SH-SY5Y (cell line): Measurements from ENCODE around the gene POC1B.

ENCODE experiments used
- GATA2 ChIP-seq: IDR thresholded peaks from 2 replicates; pipeline ENCODE4 v1.6.1; 2011; ENCODE audit warnings: mild to moderate bottlenecking, low read depth, low read length
- GATA3 ChIP-seq: IDR thresholded peaks from 2 replicates; pipeline ENCODE4 v1.6.1; 2011; ENCODE audit warnings: low read depth, mild to moderate bottlenecking, low read length, moderate library complexity

- no peak for TF ChIP-seq GATA2
- TF ChIP-seq GATA3 = no peak
Observed at GRCh38 chr12:89454080-89454848, 71.6 kb downstream of the POC1B start.
